KMS-11 (cell line): Measurements from ENCODE around the gene GABBR2.

Experiments used
- H2AFZ ChIP-seq: fragments of 200-600 bp; sonication (generic); 2 replicates; pipeline ENCODE4 v1.6.1; 2016; ENCODE audit warnings: antibody characterized with exemption, mixed run types, low read depth
- H3K27ac ChIP-seq: fragments of 200-600 bp; sonication (generic); 2 replicates; pipeline ENCODE4 v1.6.1; 2016; ENCODE audit warnings: mild to moderate bottlenecking, mixed run types
- H3K27me3 ChIP-seq: fragments of 200-600 bp; sonication (generic); 2 replicates; pipeline ENCODE4 v1.6.1; 2017; ENCODE audit warnings: mild to moderate bottlenecking, low read depth, mixed run types, moderate library complexity; ENCODE audit not compliant: insufficient read depth
- H3K36me3 ChIP-seq: fragments of 200-600 bp; sonication (generic); 2 replicates; pipeline ENCODE4 v1.6.1; 2017; ENCODE audit warnings: mild to moderate bottlenecking, mixed run types; ENCODE audit not compliant: insufficient read depth
- H3K4me1 ChIP-seq: fragments of 200-600 bp; sonication (generic); 2 replicates; pipeline ENCODE4 v1.6.1; 2016; ENCODE audit warnings: mild to moderate bottlenecking, low read depth, mixed run types; ENCODE audit not compliant: poor library complexity, severe bottlenecking
- H3K4me2 ChIP-seq: fragments of 200-600 bp; sonication (generic); 2 replicates; pipeline ENCODE4 v1.7.0; 2016; ENCODE audit warnings: mild to moderate bottlenecking, mixed run types
- H3K4me3 ChIP-seq: fragments of 200-600 bp; sonication (generic); IDR thresholded peaks from 2 replicates; pipeline ENCODE4 v1.6.1; 2017; ENCODE audit warnings: low read depth, low read length, mixed read lengths; ENCODE audit not compliant: insufficient read depth
- H3K79me2 ChIP-seq: fragments of 200-600 bp; sonication (generic); 2 replicates; pipeline ENCODE4 v1.6.1; 2016; ENCODE audit warnings: low read depth, mixed run types; ENCODE audit not compliant: insufficient read depth
- H3K9ac ChIP-seq: fragments of 200-600 bp; sonication (generic); 2 replicates; pipeline ENCODE4 v1.6.1; 2016; ENCODE audit warnings: mild to moderate bottlenecking, mixed run types
- H4K20me1 ChIP-seq: fragments of 200-600 bp; sonication (generic); 2 replicates; pipeline ENCODE4 v1.6.1; 2016; ENCODE audit warnings: mild to moderate bottlenecking, mixed run types; ENCODE audit not compliant: insufficient read depth
- CTCF ChIP-seq: fragments of 200-600 bp; sonication (generic); conservative IDR thresholded peaks from 2 replicates; pipeline ENCODE4 v1.6.1; 2017; ENCODE audit warnings: low read depth, mild to moderate bottlenecking, antibody characterized with exemption, low read length, moderate library complexity, mixed read lengths

Gene GABBR2

GRCh38 chr9:98654247-98654646 is 54.5 kb downstream of the GABBR2 start:
- H3K27me3 ChIP-seq = no peaks in the 10 kb centered on the region

GRCh38 chr9:98652741-98653140 is 56.0 kb downstream of the GABBR2 start:
- no peaks in the 10 kb centered on the region for H3K4me1 ChIP-seq
- no peaks in the 10 kb centered on the region for H4K20me1 ChIP-seq
- no peak overlapping the region for H3K4me2 ChIP-seq
- no peaks in the 10 kb centered on the region for H3K27me3 ChIP-seq
- no peaks in the 10 kb centered on the region for H3K79me2 ChIP-seq
- H3K36me3 ChIP-seq = no peaks in the 10 kb centered on the region
- no peak overlapping the region for H3K27ac ChIP-seq
- no peak overlapping the region for H2AFZ ChIP-seq
- TF ChIP-seq CTCF = no peak
- H3K4me3 ChIP-seq = no peak overlapping the region
- no peak overlapping the region for H3K9ac ChIP-seq

More at GRCh38 chr9:98654247-98654646, 54.5 kb downstream of the GABBR2 start:
- H3K9ac ChIP-seq = no peak overlapping the region
- no peaks in the 10 kb centered on the region for H4K20me1 ChIP-seq
- H3K4me2 ChIP-seq = no peak overlapping the region
- H3K79me2 ChIP-seq = no peaks in the 10 kb centered on the region
- no peaks in the 10 kb centered on the region for H3K4me1 ChIP-seq
- no peak for TF ChIP-seq CTCF
- no peak overlapping the region for H2AFZ ChIP-seq
- no peaks in the 10 kb centered on the region for H3K36me3 ChIP-seq
- no peak overlapping the region for H3K27ac ChIP-seq
- no peak overlapping the region for H3K4me3 ChIP-seq

GRCh38 chr9:98652302-98652701 is 56.4 kb downstream of the GABBR2 start:
- Histone ChIP-seq H3K27ac (no peak overlapping the region), H2AFZ (no peak overlapping the region), H3K27me3 (no peaks in the 10 kb centered on the region), H3K4me1 (no peaks in the 10 kb centered on the region), H3K9ac (no peak overlapping the region), H3K4me2 (no peak overlapping the region), H3K79me2 (no peaks in the 10 kb centered on the region), H3K4me3 (no peak overlapping the region), H4K20me1 (no peaks in the 10 kb centered on the region), H3K36me3 (no peaks in the 10 kb centered on the region)
- no peak for TF ChIP-seq CTCF

- TF ChIP-seq CTCF = no peak
- Histone ChIP-seq H3K27me3 (no peaks in the 10 kb centered on the region), H3K4me3 (no peak overlapping the region), H3K79me2 (no peaks in the 10 kb centered on the region), H3K27ac (no peak overlapping the region), H3K36me3 (no peaks in the 10 kb centered on the region), H4K20me1 (no peaks in the 10 kb centered on the region), H2AFZ (no peak overlapping the region), H3K4me1 (no peaks in the 10 kb centered on the region), H3K4me2 (no peak overlapping the region), H3K9ac (no peak overlapping the region)
Measured at GRCh38 chr9:98647236-98647635, 61.5 kb downstream of the GABBR2 start.
